ENCODE data around the gene GABRG1. TPM values are rescaled to one million over a fixed set of nuclear protein-coding genes. Genes with fewer than 3 reads are reported as not detected.

GABRG1 gene
- polyA plus RNA-seq, 1 donor from 2014 or later, result 0.81 TPM

DNA sequence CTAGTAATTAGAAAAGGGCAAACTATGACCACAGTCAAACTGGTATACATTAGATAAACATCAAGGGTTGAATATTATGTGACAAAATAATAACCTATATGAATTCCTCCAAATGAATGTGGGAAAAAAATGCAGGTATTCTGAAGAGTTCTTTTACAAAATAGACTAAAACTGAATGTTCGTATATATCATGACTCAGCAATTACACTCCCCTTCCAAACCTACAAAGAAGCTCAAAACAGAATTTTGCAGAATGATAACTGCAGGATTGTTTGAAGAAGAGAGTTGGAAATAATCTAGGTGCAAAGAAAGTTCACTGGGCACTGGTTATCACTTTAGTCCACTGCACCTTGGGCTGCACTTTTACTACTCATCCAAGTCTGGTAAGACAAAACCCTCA, 134.1 kb downstream of the GABRG1 start:
- no peak for TF ChIP-seq MXI1 (conservative IDR thresholded peaks at IDR 0.05; ENCODE audit: poor library complexity, severe bottlenecking)
- no peak for TF ChIP-seq TAF1 (IDR thresholded peaks at IDR 0.05; ENCODE audit: low read depth)
- TF ChIP-seq SMC3 (conservative IDR thresholded peaks at IDR 0.05; ENCODE audit: poor library complexity), result no peak
- no peak for TF ChIP-seq POLR2AphosphoS5 (IDR thresholded peaks at IDR 0.05)
- no peak overlapping the region for H3K27ac ChIP-seq (ENCODE audit: low read length)
- no peak overlapping the region for H3K4me2 ChIP-seq (ENCODE audit: low read length)
- no peak overlapping the region for H3K9ac ChIP-seq (ENCODE audit: low read length)
- H3F3A ChIP-seq (ENCODE audit: insufficient read depth, low read length, poor library complexity, severe bottlenecking), result no peaks in the 10 kb centered on the region
- no peaks in the 10 kb centered on the region for H3K9me2 ChIP-seq (ENCODE audit: insufficient read depth, low read length)
- no peak overlapping the region for H3K4me3 ChIP-seq (ENCODE audit: low read length)
- no peaks in the 10 kb centered on the region for H3K9me3 ChIP-seq (ENCODE audit: low read length)
- no peaks in the 10 kb centered on the region for H3K36me3 ChIP-seq (ENCODE audit: insufficient read depth, low read length)
- no peaks in the 10 kb centered on the region for H4K20me1 ChIP-seq (ENCODE audit: insufficient read depth)
- no peaks in the 10 kb centered on the region for H3K27me3 ChIP-seq (ENCODE audit: insufficient read depth, low read depth, low read length)
- no peak overlapping the region for H2AFZ ChIP-seq (ENCODE audit: low read depth, low read length)
- H3K79me2 ChIP-seq (replicated peaks; ENCODE audit: insufficient read depth, low read length), result no peaks in the 10 kb centered on the region

DNA sequence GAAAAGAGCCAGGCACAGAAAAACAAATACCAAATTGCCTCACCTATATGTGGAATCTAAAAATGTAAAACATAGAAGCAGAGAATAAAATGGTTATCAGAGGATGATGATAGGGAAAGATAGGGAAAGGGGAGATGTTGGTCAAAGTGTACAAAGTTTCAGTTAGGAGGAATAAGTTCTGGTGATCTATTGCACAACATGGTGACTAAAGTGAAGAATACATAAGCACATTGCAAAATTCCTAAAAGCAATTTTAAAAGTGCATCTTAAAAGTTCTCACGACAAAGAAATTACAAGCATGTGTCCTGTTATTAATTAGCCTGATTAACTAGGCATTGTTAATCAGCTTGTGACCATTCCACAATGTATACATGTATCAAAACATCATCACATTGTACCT, 136.0 kb downstream of the GABRG1 start:
- no peak overlapping the region for H2AFZ ChIP-seq (ENCODE audit: low read depth, low read length)
- TF ChIP-seq, protein P1, sequence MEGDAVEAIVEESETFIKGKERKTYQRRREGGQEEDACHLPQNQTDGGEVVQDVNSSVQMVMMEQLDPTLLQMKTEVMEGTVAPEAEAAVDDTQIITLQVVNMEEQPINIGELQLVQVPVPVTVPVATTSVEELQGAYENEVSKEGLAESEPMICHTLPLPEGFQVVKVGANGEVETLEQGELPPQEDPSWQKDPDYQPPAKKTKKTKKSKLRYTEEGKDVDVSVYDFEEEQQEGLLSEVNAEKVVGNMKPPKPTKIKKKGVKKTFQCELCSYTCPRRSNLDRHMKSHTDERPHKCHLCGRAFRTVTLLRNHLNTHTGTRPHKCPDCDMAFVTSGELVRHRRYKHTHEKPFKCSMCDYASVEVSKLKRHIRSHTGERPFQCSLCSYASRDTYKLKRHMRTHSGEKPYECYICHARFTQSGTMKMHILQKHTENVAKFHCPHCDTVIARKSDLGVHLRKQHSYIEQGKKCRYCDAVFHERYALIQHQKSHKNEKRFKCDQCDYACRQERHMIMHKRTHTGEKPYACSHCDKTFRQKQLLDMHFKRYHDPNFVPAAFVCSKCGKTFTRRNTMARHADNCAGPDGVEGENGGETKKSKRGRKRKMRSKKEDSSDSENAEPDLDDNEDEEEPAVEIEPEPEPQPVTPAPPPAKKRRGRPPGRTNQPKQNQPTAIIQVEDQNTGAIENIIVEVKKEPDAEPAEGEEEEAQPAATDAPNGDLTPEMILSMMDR (IDR thresholded peaks at IDR 0.05; ENCODE audit: poor library complexity, severe bottlenecking), result no peak
- TF ChIP-seq MXI1 (conservative IDR thresholded peaks at IDR 0.05; ENCODE audit: poor library complexity, severe bottlenecking) (no peak), TAF1 (IDR thresholded peaks at IDR 0.05; ENCODE audit: low read depth) (no peak), POLR2AphosphoS5 (IDR thresholded peaks at IDR 0.05) (no peak), EP300 (conservative IDR thresholded peaks at IDR 0.05; ENCODE audit: poor library complexity, severe bottlenecking) (no peak), RAD21 (conservative IDR thresholded peaks at IDR 0.05) (no peak), SMC3 (conservative IDR thresholded peaks at IDR 0.05; ENCODE audit: poor library complexity) (no peak), EZH2 (IDR thresholded peaks at IDR 0.05; ENCODE audit: borderline replicate concordance, insufficient read depth, low read length, poor library complexity, severe bottlenecking) (no peak)
- TF ChIP-seq, protein P2, sequence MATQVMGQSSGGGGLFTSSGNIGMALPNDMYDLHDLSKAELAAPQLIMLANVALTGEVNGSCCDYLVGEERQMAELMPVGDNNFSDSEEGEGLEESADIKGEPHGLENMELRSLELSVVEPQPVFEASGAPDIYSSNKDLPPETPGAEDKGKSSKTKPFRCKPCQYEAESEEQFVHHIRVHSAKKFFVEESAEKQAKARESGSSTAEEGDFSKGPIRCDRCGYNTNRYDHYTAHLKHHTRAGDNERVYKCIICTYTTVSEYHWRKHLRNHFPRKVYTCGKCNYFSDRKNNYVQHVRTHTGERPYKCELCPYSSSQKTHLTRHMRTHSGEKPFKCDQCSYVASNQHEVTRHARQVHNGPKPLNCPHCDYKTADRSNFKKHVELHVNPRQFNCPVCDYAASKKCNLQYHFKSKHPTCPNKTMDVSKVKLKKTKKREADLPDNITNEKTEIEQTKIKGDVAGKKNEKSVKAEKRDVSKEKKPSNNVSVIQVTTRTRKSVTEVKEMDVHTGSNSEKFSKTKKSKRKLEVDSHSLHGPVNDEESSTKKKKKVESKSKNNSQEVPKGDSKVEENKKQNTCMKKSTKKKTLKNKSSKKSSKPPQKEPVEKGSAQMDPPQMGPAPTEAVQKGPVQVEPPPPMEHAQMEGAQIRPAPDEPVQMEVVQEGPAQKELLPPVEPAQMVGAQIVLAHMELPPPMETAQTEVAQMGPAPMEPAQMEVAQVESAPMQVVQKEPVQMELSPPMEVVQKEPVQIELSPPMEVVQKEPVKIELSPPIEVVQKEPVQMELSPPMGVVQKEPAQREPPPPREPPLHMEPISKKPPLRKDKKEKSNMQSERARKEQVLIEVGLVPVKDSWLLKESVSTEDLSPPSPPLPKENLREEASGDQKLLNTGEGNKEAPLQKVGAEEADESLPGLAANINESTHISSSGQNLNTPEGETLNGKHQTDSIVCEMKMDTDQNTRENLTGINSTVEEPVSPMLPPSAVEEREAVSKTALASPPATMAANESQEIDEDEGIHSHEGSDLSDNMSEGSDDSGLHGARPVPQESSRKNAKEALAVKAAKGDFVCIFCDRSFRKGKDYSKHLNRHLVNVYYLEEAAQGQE (IDR thresholded peaks at IDR 0.05; ENCODE audit: borderline replicate concordance), result no peak
- no peaks in the 10 kb centered on the region for H3K27me3 ChIP-seq (ENCODE audit: insufficient read depth, low read depth, low read length)
- no peak overlapping the region for H3K27ac ChIP-seq (ENCODE audit: low read length)
- H3K9me3 ChIP-seq (ENCODE audit: low read length), result no peaks in the 10 kb centered on the region
- H3K79me2 ChIP-seq (replicated peaks; ENCODE audit: insufficient read depth, low read length), result no peaks in the 10 kb centered on the region
- no peaks in the 10 kb centered on the region for H3K9me2 ChIP-seq (ENCODE audit: insufficient read depth, low read length)
- H3K4me3 ChIP-seq (ENCODE audit: low read length), result no peak overlapping the region
- no peaks in the 10 kb centered on the region for H3F3A ChIP-seq (ENCODE audit: insufficient read depth, low read length, poor library complexity, severe bottlenecking)
- H3K4me2 ChIP-seq (ENCODE audit: low read length), result no peak overlapping the region
- H4K20me1 ChIP-seq (ENCODE audit: insufficient read depth), result no peaks in the 10 kb centered on the region
- H3K36me3 ChIP-seq (ENCODE audit: insufficient read depth, low read length), result no peaks in the 10 kb centered on the region
- no peak overlapping the region for H3K9ac ChIP-seq (ENCODE audit: low read length)
